Endothelial cell (in vitro differentiated cells): ENCODE data around the gene NELL1. TPM values are rescaled to one million over a fixed set of nuclear protein-coding genes. Genes with fewer than 3 reads are reported as not detected.

Experiments
- DNase-seq: peaks from one replicate; pipeline ENCODE4 v3.0.0; 2021; ENCODE audit warnings: low spot score
- H3K27ac Mint-ChIP-seq: one replicate; pipeline ENCODE4 v1.8.0; 2021; ENCODE audit warnings: mixed read lengths, inconsistent platforms; ENCODE audit not compliant: unreplicated experiment
- H3K27me3 Mint-ChIP-seq: one replicate; pipeline ENCODE4 v1.8.0; 2021; ENCODE audit warnings: mild to moderate bottlenecking, moderate library complexity, mixed read lengths, inconsistent platforms; ENCODE audit not compliant: unreplicated experiment
- H3K36me3 Mint-ChIP-seq: one replicate; pipeline ENCODE4 v1.8.0; 2021; ENCODE audit warnings: mild to moderate bottlenecking, low read depth, mixed read lengths, inconsistent platforms; ENCODE audit not compliant: unreplicated experiment
- H3K4me1 Mint-ChIP-seq: one replicate; pipeline ENCODE4 v1.8.0; 2021; ENCODE audit warnings: mild to moderate bottlenecking, mixed read lengths, inconsistent platforms; ENCODE audit not compliant: unreplicated experiment
- H3K4me3 Mint-ChIP-seq: one replicate; pipeline ENCODE4 v1.8.0; 2021; ENCODE audit warnings: mild to moderate bottlenecking, mixed read lengths, inconsistent platforms; ENCODE audit not compliant: unreplicated experiment
- H3K9me3 Mint-ChIP-seq: one replicate; pipeline ENCODE4 v1.8.0; 2021; ENCODE audit warnings: mixed read lengths, inconsistent platforms; ENCODE audit not compliant: unreplicated experiment
- total RNA-seq: library from RNA; stranded (reverse); fragmentation: NEBNext Ultra II Directional; extraction: Animal tissue kit (Norgen Biotek cat#: 25700); gene quantifications from one replicate; pipeline ENCODE4 v1.2.1, GENCODE V29; 2021; ENCODE audit not compliant: unreplicated experiment
- TF ChIP-seq, protein P1 (sequence below): fragments of 200-600 bp; sonication (generic); IDR thresholded peaks from one replicate; pipeline ENCODE4 v1.5.0; 2021; ENCODE audit warnings: antibody characterized with exemption; ENCODE audit not compliant: unreplicated experiment

NELL1 gene
- total RNA-seq, 1 donor from 2014 or later, result 0.26 TPM

DNA sequence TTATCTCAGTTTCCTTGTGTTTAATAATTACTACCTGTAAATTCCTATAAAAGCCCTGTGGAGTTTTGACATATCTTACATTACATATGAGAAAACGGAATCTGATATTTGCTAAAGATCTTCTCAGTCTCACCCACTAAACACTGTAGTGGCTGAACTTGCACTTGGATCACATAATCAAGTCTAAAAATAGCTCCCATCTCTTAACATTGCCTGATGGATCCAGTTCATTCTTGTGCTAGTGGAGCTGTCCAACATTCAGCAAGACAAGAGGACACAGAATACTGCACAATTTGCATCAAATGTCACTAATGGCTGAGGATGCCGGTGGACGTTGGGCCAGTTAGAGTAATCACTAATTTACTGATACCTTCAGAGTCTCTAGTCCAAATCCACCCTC lies 953.6 kb downstream of the NELL1 start:
- no peaks in the 10 kb centered on the region for H3K4me1 Mint-ChIP-seq
- H3K36me3 Mint-ChIP-seq, result no peaks in the 10 kb centered on the region
- no peak for DNase-seq
- H3K4me3 Mint-ChIP-seq, result no peak overlapping the region
- no peaks in the 10 kb centered on the region for H3K27me3 Mint-ChIP-seq
- no peaks in the 10 kb centered on the region for H3K9me3 Mint-ChIP-seq
- H3K27ac Mint-ChIP-seq, result no peak overlapping the region
- TF ChIP-seq, protein P1, sequence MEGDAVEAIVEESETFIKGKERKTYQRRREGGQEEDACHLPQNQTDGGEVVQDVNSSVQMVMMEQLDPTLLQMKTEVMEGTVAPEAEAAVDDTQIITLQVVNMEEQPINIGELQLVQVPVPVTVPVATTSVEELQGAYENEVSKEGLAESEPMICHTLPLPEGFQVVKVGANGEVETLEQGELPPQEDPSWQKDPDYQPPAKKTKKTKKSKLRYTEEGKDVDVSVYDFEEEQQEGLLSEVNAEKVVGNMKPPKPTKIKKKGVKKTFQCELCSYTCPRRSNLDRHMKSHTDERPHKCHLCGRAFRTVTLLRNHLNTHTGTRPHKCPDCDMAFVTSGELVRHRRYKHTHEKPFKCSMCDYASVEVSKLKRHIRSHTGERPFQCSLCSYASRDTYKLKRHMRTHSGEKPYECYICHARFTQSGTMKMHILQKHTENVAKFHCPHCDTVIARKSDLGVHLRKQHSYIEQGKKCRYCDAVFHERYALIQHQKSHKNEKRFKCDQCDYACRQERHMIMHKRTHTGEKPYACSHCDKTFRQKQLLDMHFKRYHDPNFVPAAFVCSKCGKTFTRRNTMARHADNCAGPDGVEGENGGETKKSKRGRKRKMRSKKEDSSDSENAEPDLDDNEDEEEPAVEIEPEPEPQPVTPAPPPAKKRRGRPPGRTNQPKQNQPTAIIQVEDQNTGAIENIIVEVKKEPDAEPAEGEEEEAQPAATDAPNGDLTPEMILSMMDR, result no peak

Other genes starting within 250 kb of the NELL1 start
- gene SLC6A5, start 70.0 kb upstream of the NELL1 start, total RNA-seq, result not detected